NCI-H2029 (cell line): ENCODE measurements around the gene ASIC3.
"Not testable (repeated sequence)": the region's sequence is repeated elsewhere in the genome, so short reads cannot be mapped to it uniquely, and the experiment has no call there.

Experiments used
- DNase-seq: peaks from one replicate; lab custom pipeline; 2025; lab: John Stamatoyannopoulos, UW

The ASIC3 gene

GRCh38 chr7:151032936-151033863 lies 15.1 kb upstream of the ASIC3 start:
- no peak for DNase-seq

- DNase-seq = no peak
These were observed 14.5 kb upstream of the ASIC3 start for GRCh38 chr7:151033864-151034249.

- no peak for DNase-seq
These were observed 13.9 kb upstream of the ASIC3 start for GRCh38 chr7:151034312-151035025.

- DNase-seq = no peak
These were observed 13.2 kb upstream of the ASIC3 start for GRCh38 chr7:151035026-151035717.

GRCh38 chr7:151035902-151036301 lies 12.4 kb upstream of the ASIC3 start:
- DNase-seq = no peak

GRCh38 chr7:151038951-151039849 lies 9.1 kb upstream of the ASIC3 start:
- peak; percentile 22 for DNase-seq

GRCh38 chr7:151039850-151040548 lies 8.3 kb upstream of the ASIC3 start:
- DNase-seq = no peak

GRCh38 chr7:151040616-151041375 lies 7.5 kb upstream of the ASIC3 start:
- no peak for DNase-seq

GRCh38 chr7:151043449-151043848 lies 4.9 kb upstream of the ASIC3 start:
- DNase-seq = not testable (repeated sequence)

- no peak for DNase-seq
These were observed 4.4 kb upstream of the ASIC3 start for GRCh38 chr7:151043959-151044358.

- no peak for DNase-seq
These were observed 3.1 kb upstream of the ASIC3 start for GRCh38 chr7:151045262-151045661.

GRCh38 chr7:151045967-151046366 lies 2.4 kb upstream of the ASIC3 start:
- no peak for DNase-seq

- no peak for DNase-seq
These were observed 1.4 kb upstream of the ASIC3 start for GRCh38 chr7:151046603-151047573.

- DNase-seq = no peak
These were observed 656 bp downstream of the ASIC3 start for GRCh38 chr7:151048911-151049463.

- no peak for DNase-seq
These were observed 2.8 kb downstream of the ASIC3 start for GRCh38 chr7:151051108-151051507.

- DNase-seq = no peak
These were observed 4.8 kb downstream of the ASIC3 start for GRCh38 chr7:151053096-151053495.

GRCh38 chr7:151053751-151054150 lies 5.4 kb downstream of the ASIC3 start:
- no peak for DNase-seq

- no peak for DNase-seq
These were observed 7.9 kb downstream of the ASIC3 start for GRCh38 chr7:151056283-151056665.
